Activated T-cell treated with anti-CD3 and anti-CD28 coated beads for 4 hours (primary cell): Measurements from ENCODE around the gene ZNF844.
"Not testable (repeated sequence)": the region's sequence is repeated elsewhere in the genome, so short reads cannot be mapped to it uniquely, and the experiment has no call there.

Experiments used
- DNase-seq: peaks from one replicate; pipeline ENCODE4 v3.0.0-alpha.2; 2020

Gene ZNF844

DNA sequence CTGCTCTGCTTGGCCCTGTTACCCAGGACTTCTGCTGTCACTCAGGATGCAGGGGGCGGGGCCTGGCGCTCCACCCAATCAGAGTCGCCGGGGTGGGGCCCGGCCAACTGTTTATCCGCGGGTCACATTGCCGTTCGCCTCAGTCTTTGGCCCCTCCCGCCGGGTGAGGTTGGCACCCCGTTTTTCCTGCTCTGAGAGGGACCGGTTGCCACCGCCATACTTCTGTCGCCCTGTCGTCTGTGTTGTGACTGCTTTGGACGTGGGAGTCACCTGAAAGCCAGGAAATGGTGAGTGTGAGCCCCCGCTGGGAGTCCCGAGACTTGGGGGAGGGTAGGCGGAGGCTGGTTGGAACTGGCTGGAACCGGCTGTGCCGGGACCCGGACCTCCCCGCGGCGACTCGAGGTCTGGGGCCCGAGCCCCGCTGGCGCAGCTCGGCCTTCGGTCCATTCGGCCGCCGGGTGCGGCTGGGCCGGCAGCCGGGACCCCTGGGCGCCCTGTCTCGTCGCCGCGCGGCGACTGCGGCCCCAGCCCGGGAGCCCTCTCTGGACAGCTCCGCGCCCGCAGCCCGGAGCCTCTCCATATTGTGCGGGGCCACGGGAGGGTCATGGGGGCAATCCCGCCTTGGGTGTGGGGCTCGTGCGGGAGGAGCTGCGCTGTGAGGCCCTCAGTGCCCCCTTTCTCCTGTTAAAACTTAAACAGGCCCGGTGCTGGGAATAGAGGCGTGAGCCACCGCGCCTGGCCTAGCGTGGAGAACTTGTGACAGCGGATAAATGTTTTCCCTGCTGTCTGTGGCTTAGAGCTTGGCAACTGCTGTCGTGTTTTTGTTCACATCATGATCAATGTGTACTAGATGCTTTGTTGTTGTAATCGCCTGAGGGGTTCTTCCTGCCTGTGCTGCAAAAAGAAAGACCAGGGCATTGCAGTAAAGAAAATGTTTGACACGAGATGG, at the start of gene ZNF844:
ZNF844 (plus strand) TSS at position 142 of the 949 bp plus-strand sequence; CDS start at position 285, 143 bp downstream.
- peak; percentile 45 for DNase-seq

DNA sequence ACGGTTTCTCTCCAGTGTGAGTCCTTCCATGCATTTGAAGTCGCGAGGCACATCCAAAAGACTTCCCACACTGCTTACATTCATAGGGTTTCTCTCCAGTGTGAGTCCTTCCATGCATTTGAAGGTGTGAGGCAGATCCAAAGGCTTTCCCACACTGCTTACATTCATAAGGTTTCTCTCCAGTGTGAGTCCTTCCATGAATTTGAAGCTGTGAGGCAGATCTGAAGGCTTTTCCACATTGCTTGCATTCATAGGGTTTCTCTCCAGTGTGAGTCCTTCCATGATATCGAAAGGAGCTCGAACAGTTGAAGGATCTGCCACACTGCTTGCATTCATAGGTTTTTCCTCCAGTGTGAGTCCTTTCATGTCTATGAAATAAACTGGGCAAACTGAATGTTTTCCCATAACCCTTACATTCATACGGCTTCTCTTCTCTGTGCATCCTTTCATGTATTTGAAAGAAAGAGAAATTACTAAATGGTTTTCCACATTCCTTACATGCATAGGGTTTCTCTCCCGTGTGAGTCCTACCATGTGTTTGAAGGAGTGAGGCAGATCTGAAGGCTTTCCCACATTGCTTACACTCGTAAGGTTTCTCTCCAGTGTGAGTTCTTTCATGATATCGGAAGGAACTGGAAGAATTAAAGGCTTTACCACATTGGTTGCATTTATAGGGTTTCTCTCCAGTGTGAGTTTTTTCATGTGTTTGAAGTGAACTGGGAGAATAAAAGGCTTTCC, 49.3 kb upstream of the ZNF844 start:
- DNase-seq, result no peak

GRCh38 chr19:12015753-12016116, 48.8 kb upstream of the ZNF844 start:
- no peak for DNase-seq

DNA sequence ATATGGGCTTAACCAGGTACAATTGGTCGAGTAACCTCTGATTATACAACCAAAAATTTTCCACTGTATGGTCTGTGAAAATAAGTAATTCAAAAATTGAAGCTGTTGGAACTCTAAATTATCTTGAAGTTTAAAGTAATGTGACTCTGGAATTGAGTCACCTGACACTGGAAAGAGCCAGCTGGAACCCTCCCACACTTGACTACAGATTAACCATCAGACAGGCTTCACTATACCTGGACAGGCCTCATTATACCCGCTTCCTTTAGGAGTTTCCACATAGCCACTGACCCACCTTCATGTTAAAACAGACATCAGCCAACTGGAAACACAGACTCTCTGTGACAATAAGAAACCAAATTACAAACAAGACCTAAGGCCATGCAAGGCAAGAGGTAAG, 30.3 kb upstream of the ZNF844 start:
- no peak for DNase-seq

DNA sequence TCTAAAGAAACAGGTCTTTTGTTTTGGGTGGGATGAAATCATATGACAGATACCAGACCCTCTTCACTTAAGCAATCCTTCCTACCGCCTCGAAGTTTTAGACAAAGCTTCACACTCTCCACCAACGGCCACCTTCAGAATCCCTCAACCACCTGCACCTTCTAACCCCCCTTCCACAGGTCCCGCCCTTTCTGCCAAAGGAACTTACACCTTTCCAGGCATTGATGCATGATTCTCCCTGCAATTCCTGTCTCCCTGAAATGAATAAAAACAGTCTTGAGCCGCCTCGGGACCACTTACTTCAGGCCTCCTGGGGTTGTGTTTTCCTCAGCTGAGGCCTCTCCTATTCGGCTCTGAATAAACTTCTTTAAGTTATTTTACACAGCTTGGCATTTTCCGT, 29.9 kb upstream of the ZNF844 start:
- DNase-seq, result no peak

GRCh38 chr19:12035220-12036172, 29.0 kb upstream of the ZNF844 start, which contains the start of gene ZNF433:
Gene ZNF433 (minus strand): TSS chr19:12035679. CDS start chr19:12035539, 140 bp downstream.
- DNase-seq, result peak; percentile 54

GRCh38 chr19:12042893-12043292, 21.6 kb upstream of the ZNF844 start:
- no peak for DNase-seq

DNA sequence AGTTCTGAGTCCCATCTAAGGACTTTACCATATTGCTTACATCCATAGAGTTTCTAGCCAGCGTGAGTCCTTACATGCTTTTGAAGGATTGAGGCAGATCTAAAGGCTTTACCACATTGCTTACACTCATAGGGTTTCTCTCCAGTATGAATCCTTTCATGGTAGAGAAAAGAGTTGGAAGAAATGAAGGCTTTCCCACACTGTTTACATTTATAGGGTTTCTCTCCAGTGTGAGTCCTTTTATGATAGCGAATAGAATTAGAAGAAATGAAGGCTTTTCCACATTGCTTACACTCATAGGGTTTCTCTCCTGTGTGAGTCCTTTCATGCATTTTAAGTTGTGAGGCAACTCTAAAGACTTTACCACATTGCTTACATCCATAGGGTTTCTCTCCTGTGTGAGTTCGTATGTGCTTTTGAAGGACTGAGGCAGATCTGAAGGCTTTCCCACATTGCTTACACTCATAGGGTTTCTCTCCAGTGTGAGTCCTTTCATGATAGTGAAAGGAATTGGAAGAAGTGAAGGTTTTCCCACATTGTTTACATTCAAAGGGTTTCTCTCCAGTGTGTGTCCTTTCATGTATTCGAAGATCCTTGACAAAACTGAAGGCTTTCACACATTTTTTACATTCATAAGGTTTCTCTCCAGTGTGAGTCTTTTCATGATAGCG, 20.6 kb upstream of the ZNF844 start:
- DNase-seq, result no peak

DNA sequence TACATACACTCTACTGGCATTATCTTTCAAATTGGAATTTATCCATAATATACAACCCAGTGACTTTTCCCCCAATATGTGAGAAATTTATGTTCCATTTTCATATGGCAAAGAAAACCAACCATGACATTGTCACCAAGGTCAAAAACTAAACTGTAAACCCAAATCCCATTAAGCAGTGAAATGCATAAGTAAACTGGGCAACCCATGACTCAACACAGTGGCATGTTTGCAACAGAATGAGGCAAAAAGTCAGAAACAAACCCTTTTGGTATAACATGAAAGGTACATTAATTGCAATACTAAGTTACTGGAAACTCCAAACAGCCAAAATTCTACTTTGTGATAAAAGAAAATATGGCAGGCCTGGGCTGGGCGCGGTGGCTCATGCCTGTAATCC, 16.7 kb upstream of the ZNF844 start:
- DNase-seq, result no peak

DNA sequence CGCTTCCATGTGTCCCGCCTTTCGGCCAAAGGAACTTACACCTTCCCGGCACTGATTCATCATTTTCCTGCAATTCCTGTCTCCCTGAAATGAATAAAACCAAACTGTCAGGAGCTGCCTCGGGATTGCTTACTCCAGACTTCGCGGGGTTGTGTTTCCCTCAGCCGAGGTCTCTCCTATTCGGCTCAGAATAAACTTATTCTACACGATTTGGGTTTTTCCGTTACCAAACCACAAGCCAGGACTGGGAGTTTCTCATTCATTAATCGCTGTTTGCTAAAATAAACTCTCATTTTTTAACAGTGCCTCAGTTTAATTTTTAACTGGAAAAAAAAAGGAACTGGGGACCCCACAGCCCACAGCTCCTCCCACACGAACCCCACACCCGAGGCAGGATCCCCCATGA, 12.4 kb upstream of the ZNF844 start:
- DNase-seq, result no peak

GRCh38 chr19:12052497-12053169, 11.9 kb upstream of the ZNF844 start, which contains the start of gene ZNF878:
Gene ZNF878 (minus strand): TSS chr19:12052961. CDS start chr19:12052801, 160 bp downstream.
- DNase-seq, result peak; percentile 23

DNA sequence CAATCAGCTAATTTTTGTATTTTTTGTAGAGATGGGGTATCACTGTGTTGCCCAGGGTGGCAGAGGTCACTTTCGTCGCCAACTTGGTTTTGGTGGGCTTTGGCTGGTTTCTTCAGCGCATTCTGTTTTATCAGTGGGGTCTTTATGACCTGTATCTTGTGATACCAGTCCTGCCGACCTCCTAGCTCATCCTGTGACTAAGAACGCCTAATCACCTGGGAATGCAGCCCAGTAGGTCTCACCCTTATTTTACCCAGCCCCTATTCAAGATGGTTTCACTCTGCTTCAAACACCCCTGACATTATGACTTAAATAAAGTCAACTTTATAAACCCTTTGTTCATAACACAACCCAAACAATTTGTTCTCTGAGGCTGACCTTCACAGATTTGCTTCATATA, 8.7 kb upstream of the ZNF844 start:
- no peak for DNase-seq

GRCh38 chr19:12075538-12076139, 11.1 kb downstream of the ZNF844 start:
- DNase-seq, result no peak

DNA sequence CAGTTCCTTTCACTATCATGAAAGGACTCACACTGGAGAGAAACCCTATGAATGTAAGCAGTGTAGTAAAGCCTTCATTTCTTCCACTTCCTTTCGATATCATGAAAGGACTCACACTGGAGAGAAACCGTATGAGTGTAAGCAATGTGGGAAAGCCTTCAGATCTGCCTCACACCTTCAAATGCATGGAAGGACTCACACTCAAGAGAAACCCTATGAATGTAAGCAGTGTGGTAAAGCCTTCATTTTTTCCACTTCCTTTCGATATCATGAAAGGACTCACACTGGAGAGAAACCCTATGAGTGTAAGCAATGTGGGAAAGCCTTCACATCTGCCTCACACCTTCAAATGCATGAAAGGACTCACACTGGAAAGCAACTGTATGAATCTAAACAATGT, 11.8 kb downstream of the ZNF844 start:
- not testable (repeated sequence) for DNase-seq

DNA sequence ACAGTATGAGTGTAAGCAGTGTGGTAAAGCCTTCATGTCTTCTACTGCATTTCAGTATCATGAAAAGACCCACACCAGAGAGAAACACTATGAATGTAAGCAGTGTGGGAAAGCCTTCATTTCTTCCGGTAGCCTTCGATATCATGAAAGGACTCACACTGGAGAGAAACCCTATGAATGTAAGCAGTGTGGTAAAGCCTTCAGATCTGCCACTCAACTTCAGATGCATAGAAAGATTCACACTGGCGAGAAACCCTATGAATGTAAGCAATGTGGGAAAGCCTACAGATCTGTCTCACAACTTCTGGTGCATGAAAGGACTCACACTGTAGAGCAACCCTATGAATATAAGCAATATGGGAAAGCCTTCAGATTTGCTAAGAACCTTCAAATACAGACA, 12.8 kb downstream of the ZNF844 start:
- no peak for DNase-seq

DNA sequence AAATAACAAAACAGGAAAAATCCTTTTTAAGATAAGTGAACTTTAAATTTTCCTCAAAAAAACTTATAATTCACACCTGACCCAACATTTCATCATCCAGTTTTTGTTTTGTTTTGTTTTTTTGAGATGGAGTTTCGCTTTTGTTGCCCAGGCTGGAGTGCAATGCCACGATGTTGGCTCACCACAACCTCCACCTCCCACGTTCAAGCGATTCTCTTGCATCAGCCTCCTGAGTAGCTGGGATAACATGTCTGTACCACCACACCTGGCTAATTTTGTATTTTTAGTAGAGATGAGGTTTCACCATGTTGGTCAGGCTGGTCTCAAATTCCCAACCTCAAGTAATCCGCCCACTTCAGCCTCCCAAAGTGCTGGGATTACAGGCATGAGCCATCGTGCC, 18.8 kb downstream of the ZNF844 start:
- not testable (repeated sequence) for DNase-seq

DNA sequence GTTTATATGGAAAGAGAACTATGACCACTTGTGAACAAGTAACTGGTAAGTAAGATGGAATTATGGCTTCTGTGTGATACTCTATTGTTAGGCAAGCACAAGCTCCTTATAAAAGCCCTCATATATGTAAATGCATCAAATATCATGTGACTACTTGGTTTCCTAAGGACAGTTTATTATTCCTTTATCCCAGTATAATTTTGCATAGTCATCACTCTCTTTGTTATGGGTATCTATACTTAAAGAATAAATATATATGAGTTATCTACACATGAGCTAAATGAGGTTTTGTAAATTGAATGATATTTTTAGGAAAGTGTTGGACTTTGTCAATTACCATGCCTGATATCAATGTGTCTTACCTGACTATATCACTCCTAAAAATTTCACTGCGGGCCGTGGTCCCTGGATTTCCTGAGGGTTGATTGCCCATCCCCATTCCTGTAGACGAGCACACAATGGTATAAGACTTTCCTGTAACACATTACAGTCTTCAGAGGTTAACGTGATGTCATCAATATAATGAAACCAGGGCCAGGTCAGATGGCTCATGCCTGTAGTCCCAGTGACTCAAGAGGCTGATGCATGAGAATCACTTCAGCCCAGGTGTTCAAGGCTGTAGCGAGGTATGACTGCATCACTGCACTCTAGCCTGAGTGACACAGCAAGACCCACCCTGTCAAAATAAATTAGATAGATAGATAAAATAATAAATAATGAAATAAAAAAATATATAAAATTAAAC, 20.7 kb downstream of the ZNF844 start:
- DNase-seq, result no peak

GRCh38 chr19:12090807-12091206, 26.3 kb downstream of the ZNF844 start:
- peak; percentile 50 for DNase-seq

GRCh38 chr19:12092065-12092867, 27.7 kb downstream of the ZNF844 start:
- DNase-seq, result peak; percentile 23
